HepG2 (cell line): ENCODE measurements around the gene RPL4.

Experiments used
- ARHGAP35 ChIP-seq: sonication (generic); formaldehyde crosslinking; IDR thresholded peaks from 2 replicates; pipeline ENCODE4 v1.9.0; 2022; ENCODE audit warnings: mild to moderate bottlenecking, inconsistent platforms, moderate library complexity, missing genetic modification reagents, borderline replicate concordance
- ERF ChIP-seq: IDR thresholded peaks from 2 replicates; pipeline ENCODE4 v1.6.1; 2018; ENCODE audit warnings: missing biosample characterization, missing genetic modification reagents
- EZH2 ChIP-seq: conservative IDR thresholded peaks from 2 replicates; pipeline ENCODE4 v1.6.1; 2012; ENCODE audit warnings: mild to moderate bottlenecking, low read depth, low read length, moderate library complexity
- GABPA ChIP-seq, 2 experiments: IDR thresholded peaks; 2 replicates each; pipeline ENCODE4 v1.6.1; 2011 to 2016; ENCODE audit warnings: low read depth in 2 of 2, low read length in 1 of 2, missing biosample characterization in 1 of 2, missing genetic modification characterization in 1 of 2
- KDM4B ChIP-seq: sonication (generic); formaldehyde crosslinking; IDR thresholded peaks from 2 replicates; pipeline ENCODE4 v1.4.0; 2020; ENCODE audit warnings: missing genetic modification reagents
- PAWR ChIP-seq: sonication (generic); formaldehyde crosslinking; IDR thresholded peaks from 2 replicates; pipeline ENCODE4 v1.4.0; 2020; ENCODE audit warnings: missing genetic modification reagents, mild to moderate bottlenecking, borderline replicate concordance
- POLR2A ChIP-seq, 2 experiments: IDR thresholded peaks; 2 replicates each; pipeline ENCODE4 v1.6.1; 2011; ENCODE audit warnings: low read depth in 2 of 2, low read length in 2 of 2, mild to moderate bottlenecking in 1 of 2, moderate library complexity in 1 of 2; ENCODE audit not compliant: insufficient read depth in 1 of 2
- SCMH1 ChIP-seq: sonication (generic); formaldehyde crosslinking; IDR thresholded peaks from 2 replicates; pipeline ENCODE4 v1.9.0; 2021; ENCODE audit warnings: missing genetic modification reagents, mild to moderate bottlenecking, borderline replicate concordance
- TBX3 ChIP-seq: fragments of 450-650 bp; IDR thresholded peaks from 2 replicates; pipeline ENCODE4 v1.6.1; 2017; ENCODE audit warnings: antibody characterized with exemption, mild to moderate bottlenecking, inconsistent platforms, borderline replicate concordance
- ZKSCAN8 ChIP-seq: IDR thresholded peaks from 2 replicates; pipeline ENCODE4 v1.6.1; 2016; ENCODE audit warnings: borderline replicate concordance, missing genetic modification reagents, missing compliant biosample characterization
- ZNF263 ChIP-seq: sonication (generic); formaldehyde crosslinking; IDR thresholded peaks from 2 replicates; pipeline ENCODE4 v1.4.0; 2020; ENCODE audit warnings: missing genetic modification reagents
- ZNF558 ChIP-seq: sonication (generic); formaldehyde crosslinking; IDR thresholded peaks from 2 replicates; pipeline ENCODE4 v1.9.0; 2022; ENCODE audit warnings: mild to moderate bottlenecking, missing genetic modification reagents, borderline replicate concordance
- ZNF83 ChIP-seq: sonication (generic); formaldehyde crosslinking; IDR thresholded peaks from 2 replicates; pipeline ENCODE4 v1.4.0; 2020; ENCODE audit warnings: missing genetic modification reagents, mild to moderate bottlenecking, borderline replicate concordance
- ZNF841 ChIP-seq: sonication (generic); formaldehyde crosslinking; IDR thresholded peaks from 2 replicates; pipeline ENCODE4 v1.8.1; 2023; ENCODE audit warnings: missing genetic modification reagents, borderline replicate concordance

GRCh38 chr15:66484539-66485112, 20.0 kb downstream of the RPL4 start:
- TF ChIP-seq EZH2: no peak
- TF ChIP-seq ARHGAP35 (CRISPR knock-in tag): no peak
- TF ChIP-seq ZKSCAN8 (CRISPR knock-in tag): no peak
- TF ChIP-seq ZNF558 (CRISPR knock-in tag): no peak
- TF ChIP-seq TBX3: no peak
- no peak for TF ChIP-seq POLR2A (IDR thresholded peaks at IDR 0.05; ENCODE audit: insufficient read depth in 1 of 2, low read depth in 2 of 2, low read length in 2 of 2)
- TF ChIP-seq ZNF263 (CRISPR knock-in tag): no peak
- TF ChIP-seq ZNF83 (CRISPR knock-in tag): no peak
- no peak for TF ChIP-seq GABPA (IDR thresholded peaks at IDR 0.05; ENCODE audit: low read depth, low read length)
- TF ChIP-seq GABPA (CRISPR knock-in tag; IDR thresholded peaks at IDR 0.05; ENCODE audit: low read depth): no peak
- no peak for TF ChIP-seq ERF (CRISPR knock-in tag)
- no peak for TF ChIP-seq SCMH1
- TF ChIP-seq KDM4B: no peak
- no peak for TF ChIP-seq PAWR
- TF ChIP-seq ZNF841: no peak
